GM12878 (cell line): Measurements from ENCODE around the gene SLC17A2. TPM values are rescaled to one million over a fixed set of nuclear protein-coding genes. Genes with fewer than 3 reads are reported as not detected.

Experiments used
- ATAC-seq: fragments of 200-7000 bp; cut with Tn5 transposase; 3 replicates; pipeline ENCODE4 v1.9.1; 2020; ENCODE audit warnings: mild to moderate bottlenecking, moderate library complexity
- BruUV-seq: library from RNA; stranded (reverse); fragments of 400-500 nt; replicated peaks from 2 replicates; lab custom pipeline; 2021; lab: Mats Ljungman, UMichigan
- CTCF ChIA-PET: fragments of 300-600 bp; sonication (Branson Sonifier 250); formaldehyde crosslinking; extraction: SDS; loops from one replicate; lab custom pipeline; 2021; ENCODE audit warnings: inconsistent platforms; lab: Yijun Ruan, JAX
- POLR2A ChIA-PET: fragments of 350-600 bp; formaldehyde crosslinking; extraction: SDS; loops from one replicate; lab custom pipeline; 2021; ENCODE audit warnings: inconsistent platforms; lab: Charles Lee
- RAD21 ChIA-PET: fragments of 300-600 bp; sonication (Branson Sonifier 250); formaldehyde crosslinking; loops from one replicate; lab custom pipeline; 2023; ENCODE audit warnings: antibody characterized with exemption; ENCODE audit not compliant: unreplicated experiment; lab: Charles Lee
- SMC1A ChIA-PET: fragments of 300-600 bp; sonication (Branson Sonifier 250); formaldehyde crosslinking; loops from one replicate; lab custom pipeline; 2023; ENCODE audit not compliant: unreplicated experiment, uncharacterized antibody; lab: Charles Lee
- DNase-seq: peaks from one replicate; pipeline ENCODE4 v3.0.0-alpha.2; 2011; ENCODE audit warnings: low read depth, low spot score
- FAIRE-seq: peaks from 3 replicates; lab custom pipeline; 2011; peaks lifted over from hg19 to GRCh38; lab: Jason Lieb, UNC
- H2AFZ ChIP-seq: 2 replicates; pipeline ENCODE4 v1.6.0; 2011; ENCODE audit warnings: low read depth, low read length, control low read depth; ENCODE audit not compliant: control insufficient read depth
- H3K27ac ChIP-seq: 2 replicates; pipeline ENCODE4 v1.5.1; 2011; ENCODE audit warnings: control low read depth; ENCODE audit not compliant: control insufficient read depth, insufficient read depth
- H3K27me3 ChIP-seq, 2 experiments: replicated peaks in 1 of 2; 2 replicates each; pipeline versions ENCODE4 v1.6.0 to v1.6.1; 2011; ENCODE audit warnings: low read length in 1 of 2; ENCODE audit not compliant: control insufficient read depth in 2 of 2, insufficient read depth in 2 of 2
- H3K36me3 ChIP-seq, 2 experiments: 2 replicates each; pipeline ENCODE4 v1.5.1; 2011; ENCODE audit warnings: low read length in 1 of 2; ENCODE audit not compliant: control insufficient read depth in 2 of 2, insufficient read depth in 2 of 2
- H3K4me1 ChIP-seq: 2 replicates; pipeline ENCODE4 v1.6.1; 2011; ENCODE audit warnings: mild to moderate bottlenecking, low read length, moderate library complexity, mixed read lengths; ENCODE audit not compliant: control insufficient read depth, insufficient read depth
- H3K4me2 ChIP-seq: 2 replicates; pipeline ENCODE4 v1.6.0; 2011; ENCODE audit warnings: control low read depth; ENCODE audit not compliant: control insufficient read depth, insufficient read depth
- H3K4me3 ChIP-seq: fragments of 200-600 bp; sonication (generic); 2 replicates; pipeline ENCODE4 v1.5.1; 2016
- H3K79me2 ChIP-seq: 2 replicates; pipeline ENCODE4 v1.6.0; 2011; ENCODE audit warnings: low read length; ENCODE audit not compliant: control insufficient read depth, insufficient read depth
- H3K9ac ChIP-seq: 2 replicates; pipeline ENCODE4 v1.8.0; 2011; ENCODE audit warnings: low read length, control low read depth, mixed read lengths; ENCODE audit not compliant: control insufficient read depth, insufficient read depth
- H3K9me3 ChIP-seq: replicated peaks from 3 replicates; pipeline ENCODE4 v1.5.1; 2011; ENCODE audit warnings: mild to moderate bottlenecking, low read length; ENCODE audit not compliant: control insufficient read depth, insufficient read depth
- H4K20me1 ChIP-seq: 2 replicates; pipeline ENCODE4 v1.6.0; 2011; ENCODE audit not compliant: control insufficient read depth, insufficient read depth
- BMI1 ChIP-seq: fragments of 450-650 bp; IDR thresholded peaks from 2 replicates; pipeline ENCODE4 v1.6.1; 2016; ENCODE audit warnings: mild to moderate bottlenecking, moderate library complexity, borderline replicate concordance
- FOXK2 ChIP-seq: fragments of 450-650 bp; IDR thresholded peaks from 2 replicates; pipeline ENCODE4 v1.6.1; 2017; ENCODE audit warnings: mild to moderate bottlenecking, moderate library complexity
- MXI1 ChIP-seq: fragments of 150-350 bp; IDR thresholded peaks from 2 replicates; pipeline ENCODE4 v1.6.1; 2011; ENCODE audit warnings: low read depth, mild to moderate bottlenecking, inconsistent platforms, low read length, improper control_type of control experiment
- PKNOX1 ChIP-seq: fragments of 450-650 bp; IDR thresholded peaks from 2 replicates; pipeline ENCODE4 v1.6.1; 2016; ENCODE audit warnings: mild to moderate bottlenecking
- RUNX3 ChIP-seq: IDR thresholded peaks from 2 replicates; pipeline ENCODE4 v1.6.1; 2012; ENCODE audit warnings: low read length, inconsistent platforms
- SIX5 ChIP-seq: IDR thresholded peaks from 2 replicates; pipeline ENCODE4 v1.6.1; 2011; ENCODE audit warnings: mild to moderate bottlenecking, low read depth, low read length, moderate library complexity; ENCODE audit not compliant: severe bottlenecking
- ZNF24 ChIP-seq: fragments of 450-650 bp; IDR thresholded peaks from 2 replicates; pipeline ENCODE4 v1.6.1; 2017; ENCODE audit warnings: antibody characterized with exemption, mild to moderate bottlenecking
- WGBS: methylation state at CpG from one replicate; pipeline ENCODE4 v1.1.6; 2016; ENCODE audit warnings: low lambda C conversion rate; ENCODE audit not compliant: insufficient replicate concordance, insufficient coverage; ENCODE audit errors: missing lambda C conversion rate; 5-methylcytosine and 5-hydroxymethylcytosine counted together
- in situ Hi-C: fragments of 300-500 bp; cut with MboI; formaldehyde crosslinking; loops from 9 replicates; pipeline ENCODE4 v1.14.3; 2018; ENCODE audit warnings: mixed read lengths
- intact Hi-C: fragments of 100-400 bp; cut with micrococcal nuclease; formaldehyde crosslinking; loops from one replicate; pipeline ENCODE4 v1.14.2; 2022; ENCODE audit not compliant: unreplicated experiment
- polyA plus RNA-seq, 11 experiments: library from polyadenylated mRNA; depleted of rRNA in 4 of 11; unstranded in 6 of 11; stranded (reverse) in 5 of 11; fragments of >200 nt; fragmentation: Nextera tagmentation in 4 of 11; fragmentation: Illumina TruSeq in 1 of 11; extraction: Ambion mirVana in 4 of 11; extraction: Trizol in 1 of 11; gene quantifications; 1 replicate in 1 of 11; 2 replicates in 10 of 11; pipeline versions ENCODE4 v1.2.1 to v1.2.3, GENCODE V29; 2011 to 2016; ENCODE audit warnings: inconsistent platforms in 2 of 11, missing spikeins in 2 of 11, low read depth in 1 of 11
- total RNA-seq, 4 experiments: library from RNA; depleted of rRNA in 3 of 4; stranded (reverse); fragments of >200 nt in 3 of 4; fragmentation: Illumina TruSeq in 1 of 4; extraction: Trizol in 1 of 4; gene quantifications; 2 replicates each; pipeline versions ENCODE4 v1.2.1 to v1.2.3, GENCODE V29; 2013 to 2021
- TF ChIP-seq, protein P1 (sequence below): fragments of 450-650 bp; IDR thresholded peaks from 2 replicates; pipeline ENCODE4 v1.6.1; 2018; ENCODE audit warnings: mild to moderate bottlenecking, low read depth, moderate library complexity; ENCODE audit not compliant: partially characterized antibody

The SLC17A2 gene
- total and polyA plus RNA-seq, 10 of the 15 experiments (the other 5 are each of a cell fraction or from before 2014, with no cell fraction given) = not detected

DNA sequence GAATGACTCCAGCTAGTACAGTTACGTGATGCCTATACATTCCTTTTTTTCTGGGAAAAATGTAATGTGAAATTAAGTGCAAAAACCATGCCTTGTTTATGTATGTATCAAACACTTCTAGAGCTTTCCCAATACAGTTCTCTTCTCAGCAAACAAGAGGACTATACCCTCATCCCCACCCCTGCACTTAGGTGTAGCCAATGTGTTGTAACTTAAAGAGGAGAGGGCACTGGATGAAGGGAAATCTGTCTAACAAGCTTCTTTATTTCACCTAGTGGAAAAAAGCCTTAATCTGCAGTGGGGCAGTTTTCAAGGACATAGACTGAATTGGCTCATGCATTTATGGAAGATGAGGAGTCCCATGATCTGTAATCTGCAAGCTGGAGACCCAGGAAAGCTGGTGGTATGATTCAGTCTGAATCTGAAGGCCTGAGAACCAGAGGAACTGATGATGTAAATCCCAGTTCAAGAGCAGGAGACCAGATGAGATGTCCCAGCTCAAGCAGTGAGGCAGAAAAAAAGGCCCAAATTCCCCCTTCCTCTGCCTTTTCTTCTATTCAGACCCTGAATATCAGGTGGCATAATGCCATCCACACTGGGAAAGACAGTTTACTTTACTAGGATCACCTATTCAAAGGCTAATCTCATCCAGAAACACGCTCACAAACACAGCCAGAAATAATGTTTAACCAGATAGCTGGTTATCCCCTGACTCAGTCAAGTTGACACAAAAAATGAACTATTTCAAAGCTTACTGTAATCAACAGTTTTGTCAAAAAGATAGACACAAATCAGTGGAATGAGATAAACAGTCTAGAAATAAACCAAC is 30.7 kb downstream of the SLC17A2 start (continued):
- no peak for TF ChIP-seq PKNOX1

DNA sequence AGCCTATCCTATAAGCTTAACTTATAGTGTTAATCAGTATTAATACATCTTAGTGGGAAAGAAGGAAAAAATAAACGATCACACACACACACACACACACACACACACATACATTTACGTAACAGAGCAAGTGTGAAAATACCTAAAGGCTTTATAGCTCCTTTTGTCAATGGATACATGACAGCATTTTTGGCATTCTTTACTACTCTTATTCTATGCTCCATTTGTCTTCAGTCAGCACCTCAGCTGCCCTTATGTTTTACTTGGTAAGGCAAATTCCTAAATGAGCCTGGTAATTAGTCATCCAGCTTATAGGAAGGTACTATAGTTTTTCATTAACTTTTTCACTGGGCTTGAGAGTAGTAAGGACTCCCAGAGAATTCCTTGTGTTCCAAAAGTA is 31.4 kb downstream of the SLC17A2 start:
- Histone ChIP-seq H3K4me2 (no peak overlapping the region), H3K9me3 (no peaks in the 10 kb centered on the region), H4K20me1 (no peaks in the 10 kb centered on the region), H3K27ac (no peak overlapping the region), H3K9ac (no peak overlapping the region), H3K27me3 (no peaks in the 10 kb centered on the region), H3K79me2 (no peaks in the 10 kb centered on the region), H3K4me3 (no peak overlapping the region), H3K36me3 (no peaks in the 10 kb centered on the region), H2AFZ (no peak overlapping the region)
- intact Hi-C loops (no loop called here), in situ Hi-C loops (no loop called here)
- BruUV-seq = no TSS peak
- POLR2A ChIA-PET = interaction anchor here (1.5 kb wide), 1 partner anchor 102 kb away, joined by 3 read pairs; no protein-coding TSS in a partner anchor
- ATAC-seq = no peak
- SMC1A ChIA-PET = interaction anchor here (0.6 to 1.5 kb wide), 5 partner anchors 11 to 542 kb away, joined by 3 to 8 read pairs (median 5); no protein-coding TSS in a partner anchor
- CTCF ChIA-PET = interaction anchor here (1.3 to 1.8 kb wide), 3 partner anchors 9 to 183 kb away, joined by 3 to 6 read pairs (median 3); no protein-coding TSS in a partner anchor
- WGBS = 17% methylated on average over 2 of the region's 2 CpGs
- TF ChIP-seq MXI1 = no peak
- no peak for TF ChIP-seq SIX5
- TF ChIP-seq ZNF24 = no peak
- TF ChIP-seq, protein P1, sequence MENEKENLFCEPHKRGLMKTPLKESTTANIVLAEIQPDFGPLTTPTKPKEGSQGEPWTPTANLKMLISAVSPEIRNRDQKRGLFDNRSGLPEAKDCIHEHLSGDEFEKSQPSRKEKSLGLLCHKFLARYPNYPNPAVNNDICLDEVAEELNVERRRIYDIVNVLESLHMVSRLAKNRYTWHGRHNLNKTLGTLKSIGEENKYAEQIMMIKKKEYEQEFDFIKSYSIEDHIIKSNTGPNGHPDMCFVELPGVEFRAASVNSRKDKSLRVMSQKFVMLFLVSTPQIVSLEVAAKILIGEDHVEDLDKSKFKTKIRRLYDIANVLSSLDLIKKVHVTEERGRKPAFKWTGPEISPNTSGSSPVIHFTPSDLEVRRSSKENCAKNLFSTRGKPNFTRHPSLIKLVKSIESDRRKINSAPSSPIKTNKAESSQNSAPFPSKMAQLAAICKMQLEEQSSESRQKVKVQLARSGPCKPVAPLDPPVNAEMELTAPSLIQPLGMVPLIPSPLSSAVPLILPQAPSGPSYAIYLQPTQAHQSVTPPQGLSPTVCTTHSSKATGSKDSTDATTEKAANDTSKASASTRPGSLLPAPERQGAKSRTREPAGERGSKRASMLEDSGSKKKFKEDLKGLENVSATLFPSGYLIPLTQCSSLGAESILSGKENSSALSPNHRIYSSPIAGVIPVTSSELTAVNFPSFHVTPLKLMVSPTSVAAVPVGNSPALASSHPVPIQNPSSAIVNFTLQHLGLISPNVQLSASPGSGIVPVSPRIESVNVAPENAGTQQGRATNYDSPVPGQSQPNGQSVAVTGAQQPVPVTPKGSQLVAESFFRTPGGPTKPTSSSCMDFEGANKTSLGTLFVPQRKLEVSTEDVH = no peak
- TF ChIP-seq FOXK2 = no peak
- no peak for TF ChIP-seq RUNX3
- no peak for TF ChIP-seq BMI1
- TF ChIP-seq, all 136 proteins: peak for 0
- FAIRE-seq (no peak), DNase-seq (no peak)
- H3K4me1 ChIP-seq = no peaks in the 10 kb centered on the region
- RAD21 ChIA-PET = interaction anchor here (0.7 kb wide), 1 partner anchor 12 kb away, joined by 3 read pairs; no protein-coding TSS in a partner anchor
